Hippocampal formation (tissue), 2 donors: ENCODE data around the gene AGAP2.

Experiments used
- DNase-seq, 2 donors: peaks; one replicate each; lab custom pipeline; 2025; lab: John Stamatoyannopoulos, UW

Gene AGAP2

GRCh38 chr12:57736741-57737466 is 1.6 kb downstream of the AGAP2 start:
- DNase-seq = no peak

- DNase-seq = no peak
Measured at GRCh38 chr12:57735952-57736740, 2.4 kb downstream of the AGAP2 start.

GRCh38 chr12:57735198-57735855 is 3.2 kb downstream of the AGAP2 start:
- DNase-seq = no peak

GRCh38 chr12:57734591-57734990 is 4.0 kb downstream of the AGAP2 start:
- DNase-seq = no peak

GRCh38 chr12:57733928-57734327 is 4.6 kb downstream of the AGAP2 start:
- DNase-seq = no peak

- no peak for DNase-seq
Measured at GRCh38 chr12:57732726-57733593, 5.6 kb downstream of the AGAP2 start.

- DNase-seq = no peak
Measured at GRCh38 chr12:57732270-57732669, 6.3 kb downstream of the AGAP2 start.

GRCh38 chr12:57731411-57732080 is 7.0 kb downstream of the AGAP2 start:
- DNase-seq = no peak

GRCh38 chr12:57730336-57731067 is 8.0 kb downstream of the AGAP2 start:
- no peak for DNase-seq

GRCh38 chr12:57729321-57729844 is 9.2 kb downstream of the AGAP2 start:
- no peak for DNase-seq

GRCh38 chr12:57727758-57728395 is 10.7 kb downstream of the AGAP2 start:
- DNase-seq = no peak

- DNase-seq = no peak
Measured at GRCh38 chr12:57726884-57727757, 11.4 kb downstream of the AGAP2 start.

GRCh38 chr12:57726151-57726883 is 12.2 kb downstream of the AGAP2 start:
- peak; percentile 41 to 44 for DNase-seq

- no peak for DNase-seq
Measured at GRCh38 chr12:57725851-57726150, 12.7 kb downstream of the AGAP2 start.

- no peak for DNase-seq
Measured at GRCh38 chr12:57724936-57725740, 13.4 kb downstream of the AGAP2 start.

GRCh38 chr12:57724003-57724935 is 14.3 kb downstream of the AGAP2 start:
- no peak for DNase-seq
